ENCODE data around the gene OR7A17. TPM values are rescaled to one million over a fixed set of nuclear protein-coding genes. Genes with fewer than 3 reads are reported as not detected.

OR7A17 gene
- total RNA-seq (2022; extraction: Qiagen RNA extraction): not detected in 5 replicates

GRCh38 chr19:14886032-14886431 is at the start of gene OR7A17:
TSS of gene OR7A17 (minus strand) at chr19:14886132. CDS start at chr19:14881355, 4,777 bp downstream.

GRCh38 chr19:14848822-14849221 is 37.1 kb downstream of the OR7A17 start, which contains the start of gene OR7A10:
TSS of gene OR7A10 (minus strand) at chr19:14848922. CDS start at chr19:14841877, 7,045 bp downstream.

GRCh38 chr19:14835011-14835410 is 50.9 kb downstream of the OR7A17 start, which contains the start of the genes OR7A5 and OR7C1:
TSS of gene OR7A5 (minus strand) at chr19:14835185. CDS start at chr19:14828241, 6,944 bp downstream.
TSS of gene OR7C1 (minus strand) at chr19:14835185. CDS start at chr19:14800136, 35,049 bp downstream.

Other genes starting within 250 kb of the OR7A17 start
- not detected in 5 replicates for gene ADGRE3, start 211.3 kb downstream of the OR7A17 start, total RNA-seq (2022; extraction: Qiagen RNA extraction)
- gene ZNF333, start 196.1 kb downstream of the OR7A17 start, total RNA-seq (2022; extraction: Qiagen RNA extraction): 2.6 to 3.5 TPM (median 3.1 TPM) in 5 replicates
- gene ADGRE2, start 107.6 kb downstream of the OR7A17 start, total RNA-seq (2022; extraction: Qiagen RNA extraction): 0.62 to 1.3 TPM (median 0.97 TPM) in 5 replicates
- not detected in 5 replicates for gene OR7A5, start 50.9 kb downstream of the OR7A17 start, total RNA-seq (2022; extraction: Qiagen RNA extraction)
- not detected in 5 replicates for gene OR7C1, start 50.9 kb downstream of the OR7A17 start, total RNA-seq (2022; extraction: Qiagen RNA extraction)
- not detected in 5 replicates for gene OR7A10, start 37.2 kb downstream of the OR7A17 start, total RNA-seq (2022; extraction: Qiagen RNA extraction)
- gene OR7C2, start 55.4 kb upstream of the OR7A17 start, total RNA-seq (2022; extraction: Qiagen RNA extraction): not detected in 5 replicates
- gene SLC1A6, start 93.7 kb upstream of the OR7A17 start, total RNA-seq (2022; extraction: Qiagen RNA extraction): not detected in 5 replicates
- gene CASP14, start 163.3 kb upstream of the OR7A17 start, total RNA-seq (2022; extraction: Qiagen RNA extraction): not detected in 5 replicates
- not detected in 5 replicates for gene OR1I1, start 196.1 kb upstream of the OR7A17 start, total RNA-seq (2022; extraction: Qiagen RNA extraction)
- 16.4 to 20.2 TPM (median 17.3 TPM) in 5 replicates for gene SYDE1, start 221.3 kb upstream of the OR7A17 start, total RNA-seq (2022; extraction: Qiagen RNA extraction)

Measured in A549 treated with Hydrocortisone at 1 μM for 4 hours (cell line).